GM10248 (cell line): ENCODE data around the gene GALK1.
"Not testable (repeated sequence)": the region's sequence is repeated elsewhere in the genome, so short reads cannot be mapped to it uniquely, and the experiment has no call there.

ENCODE experiments used
- CTCF ChIA-PET: fragments of 300-600 bp; sonication (Branson Sonifier 250); formaldehyde crosslinking; extraction: SDS; loops from one replicate; lab custom pipeline; 2021; ENCODE audit warnings: antibody characterized with exemption; lab: Yijun Ruan, JAX
- POLR2A ChIA-PET: fragments of 350-650 bp; sonication (Branson Sonifier 250); formaldehyde crosslinking; extraction: SDS; loops from one replicate; lab custom pipeline; 2020; ENCODE audit warnings: antibody characterized with exemption; lab: Yijun Ruan, JAX
- DNase-seq: peaks from one replicate; pipeline ENCODE4 v3.0.0; 2012; ENCODE audit errors: extremely low spot score
- TF ChIP-seq, protein P1 (sequence below): IDR thresholded peaks from 2 replicates; pipeline ENCODE4 v1.5.1; 2012; ENCODE audit warnings: mild to moderate bottlenecking, low read depth; ENCODE audit errors: extremely low read depth, missing control alignments, control extremely low read depth

The GALK1 gene

DNA sequence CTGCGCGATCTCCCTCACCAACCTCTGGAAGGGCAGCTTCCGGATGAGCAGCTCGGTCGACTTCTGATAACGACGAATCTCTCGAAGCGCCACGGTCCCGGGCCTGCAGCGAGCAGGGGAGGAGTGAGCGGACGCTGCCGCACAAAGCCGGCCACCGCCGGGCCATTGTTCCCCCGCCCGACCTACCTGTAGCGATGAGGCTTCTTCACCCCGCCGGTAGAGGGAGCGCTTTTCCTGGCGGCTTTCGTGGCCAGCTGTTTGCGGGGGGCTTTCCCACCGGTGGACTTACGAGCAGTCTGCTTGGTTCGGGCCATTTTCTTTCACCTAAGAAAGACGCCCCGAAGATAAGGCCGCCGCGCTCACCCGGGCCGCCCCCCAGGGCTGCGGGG is 13.9 kb upstream of the GALK1 start:
- DNase-seq: peak; percentile 63
- POLR2A ChIA-PET: interaction anchor here (0.6 to 7.2 kb wide), 4 partner anchors 15 to 1151 kb away, joined by 3 to 97 read pairs (median 13); partner anchors contain the start of genes GALK1 and WBP2
- CTCF ChIA-PET: interaction anchor here (1.9 to 8.6 kb wide), 2 partner anchors 11 to 15 kb away, joined by 7 to 71 read pairs; partner anchors contain the start of gene GALK1
- TF ChIP-seq, protein P1, sequence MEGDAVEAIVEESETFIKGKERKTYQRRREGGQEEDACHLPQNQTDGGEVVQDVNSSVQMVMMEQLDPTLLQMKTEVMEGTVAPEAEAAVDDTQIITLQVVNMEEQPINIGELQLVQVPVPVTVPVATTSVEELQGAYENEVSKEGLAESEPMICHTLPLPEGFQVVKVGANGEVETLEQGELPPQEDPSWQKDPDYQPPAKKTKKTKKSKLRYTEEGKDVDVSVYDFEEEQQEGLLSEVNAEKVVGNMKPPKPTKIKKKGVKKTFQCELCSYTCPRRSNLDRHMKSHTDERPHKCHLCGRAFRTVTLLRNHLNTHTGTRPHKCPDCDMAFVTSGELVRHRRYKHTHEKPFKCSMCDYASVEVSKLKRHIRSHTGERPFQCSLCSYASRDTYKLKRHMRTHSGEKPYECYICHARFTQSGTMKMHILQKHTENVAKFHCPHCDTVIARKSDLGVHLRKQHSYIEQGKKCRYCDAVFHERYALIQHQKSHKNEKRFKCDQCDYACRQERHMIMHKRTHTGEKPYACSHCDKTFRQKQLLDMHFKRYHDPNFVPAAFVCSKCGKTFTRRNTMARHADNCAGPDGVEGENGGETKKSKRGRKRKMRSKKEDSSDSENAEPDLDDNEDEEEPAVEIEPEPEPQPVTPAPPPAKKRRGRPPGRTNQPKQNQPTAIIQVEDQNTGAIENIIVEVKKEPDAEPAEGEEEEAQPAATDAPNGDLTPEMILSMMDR: peak; percentile 58

DNA sequence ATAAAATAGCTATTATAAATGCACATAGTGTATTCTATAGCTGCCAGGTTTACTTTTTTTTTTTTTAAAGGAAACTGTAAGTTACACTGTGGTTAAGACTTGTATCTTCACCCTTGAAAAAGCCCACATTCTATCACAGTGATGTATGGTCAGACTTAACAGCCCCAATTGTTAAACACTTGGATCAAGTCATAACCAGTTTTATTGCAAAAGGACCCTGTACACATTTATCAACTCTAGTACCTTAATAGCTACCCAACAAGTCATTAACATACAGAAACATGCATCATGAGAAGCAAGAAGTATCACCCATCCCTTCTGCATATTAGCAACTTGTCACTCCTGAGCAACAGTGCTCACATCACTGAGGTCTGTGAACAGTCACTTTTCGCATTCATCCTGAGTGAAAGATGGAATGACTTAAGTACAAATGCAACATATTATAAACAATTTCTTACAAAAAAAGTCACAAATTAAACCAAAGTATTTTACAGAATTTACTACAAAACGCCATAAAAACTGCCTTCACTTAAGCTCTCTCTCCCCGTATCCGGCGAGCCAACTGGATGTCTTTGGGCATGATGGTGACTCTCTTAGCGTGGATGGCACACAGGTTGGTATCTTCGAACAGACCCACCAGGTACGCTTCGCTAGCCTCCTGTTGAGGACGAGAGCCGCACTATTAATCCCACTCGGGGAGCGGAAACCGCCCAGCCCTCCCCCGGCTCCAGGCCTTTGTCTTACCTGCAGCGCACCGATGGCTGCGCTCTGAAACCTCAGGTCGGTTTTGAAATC is 13.3 kb upstream of the GALK1 start:
- not testable (repeated sequence) for DNase-seq
- POLR2A ChIA-PET: interaction anchor here (0.6 to 7.2 kb wide), 4 partner anchors 15 to 1152 kb away, joined by 3 to 97 read pairs (median 4); partner anchors contain the start of gene GALK1
- CTCF ChIA-PET: interaction anchor here (1.5 to 8.6 kb wide), 4 partner anchors 11 to 47 kb away, joined by 3 to 71 read pairs (median 6); partner anchors contain the start of gene GALK1

DNA sequence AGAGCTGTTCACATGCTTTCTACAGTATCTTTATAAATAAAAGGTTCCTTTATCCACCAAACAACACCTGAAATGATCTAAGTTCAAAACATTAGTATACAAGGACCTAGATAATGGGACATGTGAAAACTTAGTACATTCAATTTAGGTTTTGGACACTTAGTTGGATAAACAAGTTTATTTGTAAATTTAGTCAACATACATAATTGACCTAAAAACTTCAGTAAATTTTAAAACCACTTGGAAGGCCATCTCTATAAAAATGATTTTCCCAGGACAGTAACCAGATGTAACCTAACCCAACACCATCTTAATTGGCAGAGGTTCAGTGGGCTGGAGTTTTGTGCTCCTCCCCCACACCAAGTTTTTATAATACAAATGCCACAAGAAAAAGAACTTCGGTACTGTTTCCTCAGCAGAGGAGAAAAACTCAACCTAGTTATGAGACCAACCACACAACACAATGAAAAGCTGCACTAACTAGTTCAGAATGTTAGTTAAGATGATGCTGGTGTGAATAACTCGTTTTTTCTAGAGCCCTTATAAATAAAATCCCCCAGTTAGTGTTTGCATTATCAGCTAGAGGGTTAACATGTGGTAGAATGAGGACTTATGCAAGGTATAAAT is 12.4 kb upstream of the GALK1 start:
- ChIA-PET POLR2A (interaction anchor here (0.6 to 7.2 kb wide), 8 partner anchors 7 to 98 kb away, joined by 4 to 97 read pairs (median 8); partner anchors contain the start of genes GALK1, UNC13D, UNK and WBP2), CTCF (interaction anchor here (0.8 to 8.6 kb wide), 8 partner anchors 12 to 176 kb away, joined by 3 to 71 read pairs (median 4); partner anchors contain the start of gene GALK1)
- DNase-seq: no peak
- TF ChIP-seq, protein P1: no peak

DNA sequence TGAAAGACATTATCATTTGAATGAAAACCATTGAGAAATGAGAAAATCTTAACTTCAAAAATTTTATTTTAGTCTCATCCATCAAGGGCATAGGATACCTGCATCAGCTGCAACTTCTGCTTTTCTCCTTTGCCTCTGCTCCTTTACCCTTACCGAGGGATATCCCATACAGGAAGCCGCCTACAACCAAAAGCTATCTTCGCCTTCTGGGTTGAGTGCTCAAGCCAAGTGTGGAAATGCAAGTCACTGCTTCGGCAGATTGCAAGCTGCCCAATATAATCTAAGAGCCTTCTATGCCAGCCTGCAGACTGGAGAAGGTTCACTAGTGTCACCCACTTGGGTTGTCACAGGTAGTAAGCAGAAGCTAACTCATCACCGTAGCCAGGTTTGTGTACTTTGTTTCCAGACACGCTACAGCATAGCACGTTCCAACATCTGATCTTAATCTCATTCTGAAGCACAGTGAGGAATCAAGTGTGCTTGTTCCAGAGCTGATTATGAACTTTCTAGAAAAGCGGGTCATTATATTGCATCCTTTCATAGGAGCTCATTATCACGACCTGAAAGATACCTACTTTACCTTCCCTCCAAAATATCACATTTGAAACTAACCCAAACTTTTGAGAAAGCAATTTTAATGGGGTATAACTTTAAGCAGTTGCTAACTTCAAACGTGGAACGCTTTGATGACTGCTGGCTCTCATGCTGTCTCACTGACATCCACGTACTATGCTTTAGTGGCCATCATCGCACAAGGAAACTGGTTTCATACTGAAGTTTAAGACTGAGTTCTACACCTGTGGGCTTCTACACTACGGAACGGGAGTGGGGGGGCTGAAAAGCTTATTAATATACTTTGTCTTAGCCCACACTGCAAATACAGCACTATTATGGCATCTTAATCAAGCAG is 11.6 kb upstream of the GALK1 start:
- DNase-seq: no peak
- ChIA-PET CTCF (interaction anchor here (0.8 to 8.6 kb wide), 11 partner anchors 13 to 175 kb away, joined by 3 to 71 read pairs (median 4); partner anchors contain the start of genes GALK1 and MRPL38), POLR2A (interaction anchor here (0.9 to 7.2 kb wide), 11 partner anchors 8 to 99 kb away, joined by 3 to 97 read pairs (median 8); partner anchors contain the start of genes GALK1, UNC13D, UNK and WBP2)
- TF ChIP-seq, protein P1: no peak

DNA sequence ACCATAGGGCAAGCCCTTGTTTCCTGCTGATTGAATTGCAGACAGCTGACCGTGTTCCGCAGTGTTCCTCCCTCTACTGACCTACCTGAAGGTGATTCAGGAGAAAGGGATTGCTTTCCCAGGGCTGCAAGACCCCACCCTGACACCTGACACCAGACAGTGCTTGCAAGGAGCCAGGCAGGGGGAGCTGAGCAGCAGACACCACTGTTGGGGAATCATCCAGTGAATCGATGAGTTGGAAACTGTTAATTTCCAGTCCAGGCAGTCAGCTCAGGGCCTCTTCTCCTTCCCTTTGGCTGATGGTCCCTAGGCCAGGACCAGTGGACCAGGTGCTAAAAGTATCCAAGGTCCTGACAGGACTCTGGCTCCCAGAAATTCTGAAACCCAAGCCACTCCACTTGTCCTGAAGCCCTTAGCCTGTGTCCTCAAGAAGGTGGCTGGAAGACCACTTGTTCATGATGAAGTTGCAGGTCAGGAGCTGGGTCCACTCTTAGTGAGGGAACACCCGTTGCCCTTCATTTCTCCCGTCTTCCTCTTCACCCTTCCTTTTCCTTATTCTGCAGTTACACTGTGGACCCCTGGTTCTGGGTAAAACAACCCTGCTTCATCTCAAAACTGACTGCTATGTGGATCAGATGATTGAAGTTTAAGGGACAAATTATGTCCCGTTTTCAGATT is 10.1 kb upstream of the GALK1 start:
- no peak for DNase-seq
- ChIA-PET POLR2A (interaction anchor here (1.0 to 7.2 kb wide), 5 partner anchors 11 to 69 kb away, joined by 4 to 97 read pairs (median 12); partner anchors contain the start of genes GALK1 and UNC13D), CTCF (interaction anchor here (0.6 to 8.6 kb wide), 7 partner anchors 8 to 176 kb away, joined by 3 to 71 read pairs (median 3); partner anchors contain the start of gene GALK1)
- TF ChIP-seq, protein P1: no peak
